Fibroblast of lung (primary cell): ENCODE results near the gene PHEX. TPM values are rescaled to one million over a fixed set of nuclear protein-coding genes. Genes with fewer than 3 reads are reported as not detected.

Experiments used
- DNase-seq, 2 donors: peaks; one replicate each; pipeline versions ENCODE4 v3.0.0 to v3.0.0-alpha.2; 2010; ENCODE audit warnings: low read depth in 2 of 2
- H2AFZ ChIP-seq: 2 replicates; pipeline ENCODE4 v1.5.1; 2012; ENCODE audit warnings: low read length, control low read depth, inconsistent platforms
- H3K27ac ChIP-seq: 2 replicates; pipeline ENCODE4 v1.5.1; 2011; ENCODE audit warnings: low read length, control low read depth; ENCODE audit not compliant: insufficient read depth
- H3K27me3 ChIP-seq: 2 replicates; pipeline ENCODE4 v1.5.1; 2011; ENCODE audit warnings: mild to moderate bottlenecking, low read length; ENCODE audit not compliant: control insufficient read depth, insufficient read depth
- H3K36me3 ChIP-seq: 2 replicates; pipeline ENCODE4 v1.5.1; 2011; ENCODE audit warnings: low read length; ENCODE audit not compliant: control insufficient read depth, insufficient read depth
- H3K4me1 ChIP-seq: 2 replicates; pipeline ENCODE4 v1.5.1; 2011; ENCODE audit warnings: low read length; ENCODE audit not compliant: control insufficient read depth, insufficient read depth; ENCODE audit errors: extremely low read depth
- H3K4me2 ChIP-seq: 2 replicates; pipeline ENCODE4 v1.5.1; 2011; ENCODE audit warnings: low read length, control low read depth; ENCODE audit not compliant: insufficient read depth; ENCODE audit errors: extremely low read depth
- H3K4me3 ChIP-seq, 4 experiments: fragments of 200-600 bp in 1 of 4; sonication (generic) in 1 of 4; replicated peaks in 1 of 4; 2 replicates each; pipeline ENCODE4 v1.5.1; 2011 to 2016; ENCODE audit warnings: low read length in 4 of 4, low read depth in 3 of 4, mild to moderate bottlenecking in 3 of 4, control low read depth in 2 of 4, inconsistent platforms in 1 of 4, mixed read lengths in 1 of 4; ENCODE audit not compliant: insufficient read depth in 1 of 4; ENCODE audit errors: control extremely low read depth in 1 of 4
- H3K79me2 ChIP-seq: 2 replicates; pipeline ENCODE4 v1.5.1; 2012; ENCODE audit warnings: mild to moderate bottlenecking, low read length, inconsistent platforms; ENCODE audit not compliant: control insufficient read depth, insufficient read depth
- H3K9ac ChIP-seq: 2 replicates; pipeline ENCODE4 v1.5.1; 2011; ENCODE audit warnings: mild to moderate bottlenecking, low read length, control low read depth; ENCODE audit not compliant: insufficient read depth
- H3K9me3 ChIP-seq: 2 replicates; pipeline ENCODE4 v1.5.1; 2012; ENCODE audit warnings: low read depth, low read length; ENCODE audit not compliant: control insufficient read depth, insufficient read depth
- H4K20me1 ChIP-seq: 2 replicates; pipeline ENCODE4 v1.5.1; 2011; ENCODE audit warnings: low read length; ENCODE audit not compliant: control insufficient read depth, insufficient read depth; ENCODE audit errors: extremely low read depth
- EZH2 ChIP-seq: IDR thresholded peaks from 2 replicates; pipeline ENCODE4 v1.5.1; 2012; ENCODE audit warnings: low read length, control low read depth, mild to moderate bottlenecking; ENCODE audit errors: missing control alignments
- polyA plus RNA-seq, 2 donors: library from polyadenylated mRNA; depleted of rRNA in 1 of 2; stranded (reverse) in 1 of 2; unstranded in 1 of 2; fragments of >200 nt; gene quantifications; 2 replicates each; pipeline ENCODE4 v1.2.1, GENCODE V29; 2011 to 2012; ENCODE audit warnings: missing spikeins in 1 of 2
- total RNA-seq: library from RNA; depleted of rRNA; stranded (reverse); fragments of >200 nt; gene quantifications from 2 replicates; pipeline ENCODE4 v1.2.1, GENCODE V29; 2014
- TF ChIP-seq, protein P1 (sequence below), 2 donors: IDR thresholded peaks in 1 of 2; conservative IDR thresholded peaks in 1 of 2; 1 replicate in 1 of 2; 2 replicates in 1 of 2; pipeline ENCODE4 v1.5.1; 2011 to 2012; ENCODE audit warnings: low read length in 2 of 2, control low read depth in 1 of 2, inconsistent platforms in 1 of 2, low read depth in 1 of 2, mild to moderate bottlenecking in 1 of 2

PHEX gene
- total and polyA plus RNA-seq, 2 donors (not counting 1 experiment from before 2014, with no cell fraction given) = 1.2 to 1.7 TPM

DNA sequence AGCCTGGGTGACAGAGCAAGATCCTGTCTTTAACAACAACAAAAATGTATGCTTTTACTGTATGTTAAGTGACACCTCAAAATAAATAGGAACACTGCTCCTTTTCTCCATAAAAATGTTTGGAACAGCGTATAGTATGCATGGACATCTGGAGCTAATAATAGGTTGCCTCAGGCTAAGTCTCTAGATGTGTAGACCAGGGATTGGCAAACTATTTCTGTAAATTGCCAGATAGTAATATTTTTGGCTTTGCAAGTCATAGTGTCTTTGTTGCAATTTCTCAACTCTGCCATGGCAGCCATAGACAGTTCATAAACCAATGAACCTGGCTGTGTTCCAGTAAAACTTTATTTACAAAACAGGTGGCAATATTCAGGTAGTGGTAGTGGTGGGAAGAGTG lies 164.0 kb downstream of the PHEX start:
- no peak overlapping the region for H3K4me2 ChIP-seq
- no peak overlapping the region for H3K4me3 ChIP-seq
- TF ChIP-seq EZH2 = no peak
- TF ChIP-seq, protein P1, sequence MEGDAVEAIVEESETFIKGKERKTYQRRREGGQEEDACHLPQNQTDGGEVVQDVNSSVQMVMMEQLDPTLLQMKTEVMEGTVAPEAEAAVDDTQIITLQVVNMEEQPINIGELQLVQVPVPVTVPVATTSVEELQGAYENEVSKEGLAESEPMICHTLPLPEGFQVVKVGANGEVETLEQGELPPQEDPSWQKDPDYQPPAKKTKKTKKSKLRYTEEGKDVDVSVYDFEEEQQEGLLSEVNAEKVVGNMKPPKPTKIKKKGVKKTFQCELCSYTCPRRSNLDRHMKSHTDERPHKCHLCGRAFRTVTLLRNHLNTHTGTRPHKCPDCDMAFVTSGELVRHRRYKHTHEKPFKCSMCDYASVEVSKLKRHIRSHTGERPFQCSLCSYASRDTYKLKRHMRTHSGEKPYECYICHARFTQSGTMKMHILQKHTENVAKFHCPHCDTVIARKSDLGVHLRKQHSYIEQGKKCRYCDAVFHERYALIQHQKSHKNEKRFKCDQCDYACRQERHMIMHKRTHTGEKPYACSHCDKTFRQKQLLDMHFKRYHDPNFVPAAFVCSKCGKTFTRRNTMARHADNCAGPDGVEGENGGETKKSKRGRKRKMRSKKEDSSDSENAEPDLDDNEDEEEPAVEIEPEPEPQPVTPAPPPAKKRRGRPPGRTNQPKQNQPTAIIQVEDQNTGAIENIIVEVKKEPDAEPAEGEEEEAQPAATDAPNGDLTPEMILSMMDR (conservative IDR thresholded peaks at IDR 0.05 in 1 of 2, IDR thresholded peaks at IDR 0.05 in 1 of 2; ENCODE audit: low read depth in 1 of 2, low read length in 2 of 2) = no peak
- no peak overlapping the region for H2AFZ ChIP-seq
- H3K9ac ChIP-seq = no peak overlapping the region
- H3K79me2 ChIP-seq = no peaks in the 10 kb centered on the region
- no peaks in the 10 kb centered on the region for H4K20me1 ChIP-seq
- no peak overlapping the region for H3K27ac ChIP-seq
- no peak for DNase-seq
- no peaks in the 10 kb centered on the region for H3K36me3 ChIP-seq
- H3K27me3 ChIP-seq = no peaks in the 10 kb centered on the region
- H3K9me3 ChIP-seq = no peaks in the 10 kb centered on the region
- no peaks in the 10 kb centered on the region for H3K4me1 ChIP-seq

DNA sequence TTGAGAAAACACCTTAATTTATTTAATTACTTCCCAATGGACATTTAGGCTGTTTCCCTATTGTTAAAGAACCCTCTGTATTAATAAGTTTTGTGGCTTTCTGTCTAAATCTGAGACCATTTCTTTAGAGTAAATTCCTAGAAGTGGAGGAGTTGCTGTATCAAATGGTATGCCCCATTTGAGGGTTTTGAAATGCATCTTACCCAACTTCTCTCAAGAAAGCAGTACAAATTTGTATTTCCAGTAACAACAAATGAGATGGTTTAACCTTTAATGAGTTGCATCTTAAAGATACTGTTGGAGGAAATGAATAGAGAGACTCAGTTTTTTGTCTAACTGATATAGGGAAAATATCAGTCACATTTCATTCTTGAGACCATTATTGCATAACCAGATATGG lies 170.1 kb downstream of the PHEX start:
- Histone ChIP-seq H3K4me2 (no peak overlapping the region), H3K27me3 (no peaks in the 10 kb centered on the region), H3K9me3 (no peaks in the 10 kb centered on the region), H3K4me3 (no peak overlapping the region), H3K36me3 (no peaks in the 10 kb centered on the region), H2AFZ (no peak overlapping the region), H3K27ac (no peak overlapping the region), H3K9ac (no peak overlapping the region), H4K20me1 (no peaks in the 10 kb centered on the region), H3K79me2 (no peaks in the 10 kb centered on the region), H3K4me1 (no peaks in the 10 kb centered on the region)
- no peak for DNase-seq
- TF ChIP-seq, protein P1 (conservative IDR thresholded peaks at IDR 0.05 in 1 of 2, IDR thresholded peaks at IDR 0.05 in 1 of 2; ENCODE audit: low read depth in 1 of 2, low read length in 2 of 2) = no peak
- TF ChIP-seq EZH2 = no peak

DNA sequence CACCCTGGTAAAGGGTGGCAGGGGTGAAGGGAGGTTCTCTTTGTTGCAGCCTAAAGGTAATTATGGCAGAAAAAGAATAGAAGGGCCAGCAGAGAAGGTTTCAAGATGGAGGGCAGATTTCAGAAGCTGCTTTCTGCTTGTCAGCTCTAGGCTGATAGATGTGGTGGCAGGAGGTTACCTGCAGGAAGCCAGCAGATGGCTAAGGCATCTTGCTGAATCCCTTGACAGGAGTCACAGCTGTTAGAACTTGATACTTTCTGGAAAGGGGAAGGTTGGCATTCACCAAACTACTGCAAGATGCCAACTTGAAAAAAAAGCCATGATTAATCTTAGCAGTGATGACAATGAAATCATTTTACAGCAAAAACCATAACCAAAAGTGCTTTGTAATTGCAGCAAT lies 171.1 kb downstream of the PHEX start:
- TF ChIP-seq, protein P1 (conservative IDR thresholded peaks at IDR 0.05 in 1 of 2, IDR thresholded peaks at IDR 0.05 in 1 of 2; ENCODE audit: low read depth in 1 of 2, low read length in 2 of 2) = no peak
- TF ChIP-seq EZH2 = no peak
- Histone ChIP-seq H3K9me3 (no peaks in the 10 kb centered on the region), H3K4me1 (no peaks in the 10 kb centered on the region), H3K27me3 (no peaks in the 10 kb centered on the region), H3K27ac (no peak overlapping the region), H3K9ac (no peak overlapping the region), H3K79me2 (no peaks in the 10 kb centered on the region), H4K20me1 (no peaks in the 10 kb centered on the region), H3K4me2 (no peak overlapping the region), H3K36me3 (no peaks in the 10 kb centered on the region), H2AFZ (no peak overlapping the region), H3K4me3 (no peak overlapping the region)
- no peak for DNase-seq
